ENCODE measurements around the gene BICD1. TPM values are rescaled to one million over a fixed set of nuclear protein-coding genes. Genes with fewer than 3 reads are reported as not detected.

BICD1 gene
- total and polyA plus RNA-seq, 2 of the 13 experiments (the other 11 are each of a cell fraction or from before 2014, with no cell fraction given) = 4.5 to 5.2 TPM

- TF ChIP-seq ZNF83 (CRISPR knock-in tag; IDR thresholded peaks at IDR 0.05; ENCODE audit: borderline replicate concordance) (no peak), SKI (IDR thresholded peaks at IDR 0.05; ENCODE audit: partially characterized antibody) (no peak), MAFG (CRISPR knock-in tag; IDR thresholded peaks at IDR 0.05) (no peak)
- in situ Hi-C loops (cut with HindIII; ENCODE audit: extremely low pct_ligation_motif_present, low pct_unique_long_range_greater_than_20kb) = no loop called here
- Histone ChIP-seq H3K4me2 (ENCODE audit: low read depth, low read length) (no peak overlapping the region), H2AFZ (ENCODE audit: low read length) (no peak overlapping the region), H4K20me1 (ENCODE audit: insufficient read depth, low read length) (no peaks in the 10 kb centered on the region), H3K79me2 (ENCODE audit: insufficient read depth, low read length) (no peaks in the 10 kb centered on the region), H3K27me3 (ENCODE audit: control insufficient read depth in 1 of 2, insufficient read depth in 2 of 2, low read length in 2 of 2) (no peaks in the 10 kb centered on the region), H3K36me3 (replicated peaks in 1 of 2; ENCODE audit: control insufficient read depth in 1 of 2, insufficient read depth in 2 of 2, low read length in 2 of 2) (no peaks in the 10 kb centered on the region), H3K4me3 (replicated peaks in 1 of 3; ENCODE audit: insufficient read depth in 1 of 3, low read depth in 2 of 3, low read length in 3 of 3) (no peak overlapping the region), H3K4me1 (ENCODE audit: insufficient read depth, low read length) (no peaks in the 10 kb centered on the region), H3K27ac (ENCODE audit: extremely low read length, insufficient read depth, low read length) (no peak overlapping the region), H3K9me3 (ENCODE audit: low read length) (no peaks in the 10 kb centered on the region), H3K9ac (ENCODE audit: insufficient read depth, low read depth, low read length) (no peak overlapping the region)
- FAIRE-seq (no peak), DNase-seq (ENCODE audit: low spot score) (no peak), ATAC-seq (no peak)
- intact Hi-C loops (cut with micrococcal nuclease; ENCODE audit: unreplicated experiment) = no loop called here
- WGBS (ENCODE audit: low lambda C conversion rate) = 92% methylated on average over 6 of the region's 6 CpGs
- POLR2A ChIA-PET = no interaction called here
- CTCF ChIA-PET (ENCODE audit: low intra/inter-chr PET ratio, low total read pairs) = no interaction called here
- BruUV-seq (replicated peaks) = no TSS peak
Measured at GRCh38 chr12:32170437-32170998, 63.9 kb downstream of the BICD1 start.

- BruUV-seq (replicated peaks) = no TSS peak
- no peak for FAIRE-seq
- no peak for DNase-seq (ENCODE audit: low spot score)
Measured at GRCh38 chr12:32171211-32171610, 64.6 kb downstream of the BICD1 start.

More at GRCh38 chr12:32171211-32171610, 64.6 kb downstream of the BICD1 start:
- whole genome bisulfite sequencing (ENCODE audit: low lambda C conversion rate) = 78% methylated on average over 6 of the region's 7 CpGs
- no peaks in the 10 kb centered on the region for H3K79me2 ChIP-seq (ENCODE audit: insufficient read depth, low read length)
- no peak for TF ChIP-seq CBX1 (IDR thresholded peaks at IDR 0.05; ENCODE audit: low read depth)
- TF ChIP-seq DR1 (CRISPR knock-in tag; IDR thresholded peaks at IDR 0.05) = no peak
- no peak for TF ChIP-seq ZNF570 (CRISPR knock-in tag; IDR thresholded peaks at IDR 0.05; ENCODE audit: borderline replicate concordance)
- TF ChIP-seq CHD4 (IDR thresholded peaks at IDR 0.05; ENCODE audit: borderline replicate concordance, low read length) = no peak
- no peak for TF ChIP-seq EEA1 (CRISPR knock-in tag; IDR thresholded peaks at IDR 0.05; ENCODE audit: borderline replicate concordance)
- in situ Hi-C loops (cut with HindIII; ENCODE audit: extremely low pct_ligation_motif_present, low pct_unique_long_range_greater_than_20kb) (no loop called here), intact Hi-C loops (cut with micrococcal nuclease; ENCODE audit: unreplicated experiment) (no loop called here)
- no peaks in the 10 kb centered on the region for H3K9me3 ChIP-seq (ENCODE audit: low read length)
- ATAC-seq = no peak
- no peak overlapping the region for H2AFZ ChIP-seq (ENCODE audit: low read length)
- POLR2A ChIA-PET = no interaction called here
- H3K27me3 ChIP-seq (ENCODE audit: control insufficient read depth in 1 of 2, insufficient read depth in 2 of 2, low read length in 2 of 2) = no peaks in the 10 kb centered on the region
- no peak overlapping the region for H3K27ac ChIP-seq (ENCODE audit: extremely low read length, insufficient read depth, low read length)
- no peak overlapping the region for H3K9ac ChIP-seq (ENCODE audit: insufficient read depth, low read depth, low read length)
- H3K4me2 ChIP-seq (ENCODE audit: low read depth, low read length) = no peak overlapping the region
- H3K36me3 ChIP-seq (replicated peaks in 1 of 2; ENCODE audit: control insufficient read depth in 1 of 2, insufficient read depth in 2 of 2, low read length in 2 of 2) = no peaks in the 10 kb centered on the region
- no peak overlapping the region for H3K4me3 ChIP-seq (replicated peaks in 1 of 3; ENCODE audit: insufficient read depth in 1 of 3, low read depth in 2 of 3, low read length in 3 of 3)
- no peaks in the 10 kb centered on the region for H4K20me1 ChIP-seq (ENCODE audit: insufficient read depth, low read length)
- CTCF ChIA-PET (ENCODE audit: low intra/inter-chr PET ratio, low total read pairs) = no interaction called here
- no peaks in the 10 kb centered on the region for H3K4me1 ChIP-seq (ENCODE audit: insufficient read depth, low read length)

Measured in HepG2 (cell line).